ENCODE measurements around the gene CBX2. TPM values are rescaled to one million over a fixed set of nuclear protein-coding genes. Genes with fewer than 3 reads are reported as not detected.

Gene CBX2
- total and polyA plus RNA-seq, 2 of the 4 experiments (the other 2 are of a cell fraction): 2.0 to 3.2 TPM

GRCh38 chr17:79777120-79777893, 641 bp upstream of the CBX2 start:
- peaks cover 44% of the 10 kb centered on the region for H3K27me3 ChIP-seq (ENCODE audit: control insufficient read depth, insufficient read depth, low read length)

More at GRCh38 chr17:79777120-79777893, 641 bp upstream of the CBX2 start:
- Histone ChIP-seq H4K20me1 (ENCODE audit: insufficient read depth, low read length) (peaks cover 3% of the 10 kb centered on the region; the same call in 1 of the 2 replicates), H3K56ac (ENCODE audit: extremely low read depth, insufficient read depth, low read length) (no peak overlapping the region), H2AK9ac (replicated peaks; ENCODE audit: low read depth, low read length, poor library complexity) (peak overlapping the region; percentile 42), H3K9ac (ENCODE audit: low read depth, low read length) (peak overlapping the region; percentile 15; the same call in 1 of the 2 replicates), H3K23ac (ENCODE audit: low read depth, low read length) (no peak overlapping the region), H3K14ac (replicated peaks; ENCODE audit: low read depth, low read length) (no peak overlapping the region), H3K18ac (ENCODE audit: low read depth, low read length) (no peak overlapping the region; the same call in 1 of the 2 replicates), H3K27ac (ENCODE audit: insufficient read depth, low read length) (no peak overlapping the region; the same call in 1 of the 2 replicates), H3K4ac (ENCODE audit: low read depth, low read length) (no peak overlapping the region), H3K4me3 (ENCODE audit: insufficient read depth, low read depth, low read length) (peak overlapping the region; percentile 50), H2BK5ac (ENCODE audit: low read depth, low read length, poor library complexity, severe bottlenecking) (no peak overlapping the region), H2AK5ac (ENCODE audit: low read depth, low read length) (no peak overlapping the region), H3K9me1 (ENCODE audit: insufficient read depth, low read length) (no peaks in the 10 kb centered on the region), H2BK120ac (ENCODE audit: low read depth, low read length) (no peak overlapping the region), H4K5ac (ENCODE audit: low read depth, low read length) (no peak overlapping the region; the same call in 1 of the 2 replicates), H3K4me1 (ENCODE audit: control insufficient read depth, insufficient read depth, low read length) (peaks cover 3% of the 10 kb centered on the region; the same call in 1 of the 2 replicates), H4K8ac (ENCODE audit: low read depth in 2 of 2, low read length in 2 of 2) (no peak overlapping the region), H2AFZ (replicated peaks; ENCODE audit: low read length, poor library complexity) (peak overlapping the region; percentile 84), H3K79me1 (ENCODE audit: low read depth in 1 of 2, low read length in 2 of 2) (no peaks in the 10 kb centered on the region; a peak in 1 of 4 replicates), H4K91ac (ENCODE audit: insufficient read depth, low read depth, low read length) (no peak overlapping the region), H3K9me3 (ENCODE audit: control insufficient read depth, insufficient read depth, low read length) (0 out of 2 replicates have a peak, but pooled peaks cover 3% of the 10 kb centered on the region), H3K4me2 (ENCODE audit: low read depth, low read length) (peak overlapping the region; percentile 63; the same call in 1 of the 2 replicates), H2BK20ac (ENCODE audit: low read depth, low read length) (no peak overlapping the region), H3K36me3 (ENCODE audit: control insufficient read depth, insufficient read depth, low read length) (no peaks in the 10 kb centered on the region), H2BK15ac (ENCODE audit: low read depth, low read length) (no peak overlapping the region)
- ChIA-PET CTCF (interaction anchor here (1.0 kb wide), 1 partner anchor 14 kb away, joined by 4 read pairs; no protein-coding TSS in a partner anchor), POLR2A (ENCODE audit: unreplicated experiment) (interaction anchor here (0.5 kb wide), 1 partner anchor 20 kb away, joined by 7 read pairs; the partner anchor contains the start of gene CBX8)
- dilution Hi-C loops (cut with HindIII; ENCODE audit: low sequenced_read_pairs, unreplicated experiment): no loop called here
- peak; percentile 50 for ATAC-seq (ENCODE audit: low read depth)
- 30% methylated on average over 12 of the region's 51 CpGs; no CpG with 5 or more reads in 1 of the 2 experiments for WGBS, 2 experiments (ENCODE audit: extremely low coverage in 2 of 2, insufficient read length in 1 of 2)
- in situ Hi-C loops (cut with MboI; ENCODE audit: low sequenced_read_pairs): no loop called here
- peak; percentile 28 for TF ChIP-seq CTCF (conservative IDR thresholded peaks at IDR 0.05; ENCODE audit: low read depth, low read length)
- TF ChIP-seq POLR2A (IDR thresholded peaks at IDR 0.05; ENCODE audit: low read depth, low read length): no peak
- peak; percentile 32 for DNase-seq
- no TSS peak for BruUV-seq (replicated peaks)
- intact Hi-C loops (cut with micrococcal nuclease): no loop called here
